ENCODE measurements around the gene HTR2C. TPM values are rescaled to one million over a fixed set of nuclear protein-coding genes. Genes with fewer than 3 reads are reported as not detected.

HTR2C gene
- not detected in 2 replicates for total RNA-seq
- total RNA-seq (2013), result not detected
- polyA plus RNA-seq, result not detected in 2 replicates
- not detected in 2 replicates for polyA minus RNA-seq

DNA sequence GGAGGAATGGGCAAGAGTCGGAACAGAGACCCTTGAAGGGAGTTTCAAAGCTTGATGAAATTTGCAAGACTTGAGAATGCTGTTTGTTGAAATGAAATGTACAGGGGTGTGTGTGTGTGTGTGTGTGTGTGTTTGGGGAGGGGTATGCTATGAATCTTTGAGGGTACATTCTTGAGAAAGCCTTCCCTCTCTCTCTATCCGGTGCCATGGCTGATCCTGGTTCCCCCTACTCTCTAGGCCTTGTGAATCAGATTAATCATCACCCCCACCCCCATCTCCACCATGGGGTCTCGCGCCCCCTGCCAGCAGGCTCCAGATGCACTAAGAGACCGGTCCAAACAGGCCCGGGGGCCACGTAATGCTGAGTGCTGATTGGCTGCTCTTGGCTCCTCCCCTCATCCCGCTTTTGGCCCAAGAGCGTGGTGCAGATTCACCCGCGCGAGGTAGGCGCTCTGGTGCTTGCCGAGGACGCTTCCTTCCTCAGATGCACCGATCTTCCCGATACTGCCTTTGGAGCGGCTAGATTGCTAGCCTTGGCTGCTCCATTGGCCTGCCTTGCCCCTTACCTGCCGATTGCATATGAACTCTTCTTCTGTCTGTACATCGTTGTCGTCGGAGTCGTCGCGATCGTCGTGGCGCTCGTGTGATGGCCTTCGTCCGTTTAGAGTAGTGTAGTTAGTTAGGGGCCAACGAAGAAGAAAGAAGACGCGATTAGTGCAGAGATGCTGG lies at the start of gene HTR2C:
HTR2C (plus strand) TSS at position 441 of the 729 bp plus-strand sequence. CDS start 142,851 bp downstream, outside the sequence.
- Histone ChIP-seq H3K27me3 (replicated peaks in 1 of 4; ENCODE audit: control extremely low read depth in 1 of 4, control insufficient read depth in 3 of 4, insufficient read depth in 4 of 4, low read length in 3 of 4) (peaks cover 0 to 14% (median 6%) of the 10 kb centered on the region in 4 experiments), H2AFZ (ENCODE audit: insufficient read depth, low read depth, low read length, poor library complexity, severe bottlenecking) (no peak within 1 kb of the TSS), H3K4me2 (replicated peaks; ENCODE audit: low read depth, low read length, poor library complexity, severe bottlenecking) (no peak within 1 kb of the TSS), H3K4me3 (ENCODE audit: control extremely low read depth in 1 of 5, extremely low read depth in 1 of 5, insufficient read depth in 1 of 5, low read depth in 2 of 5, low read length in 4 of 5) (no peak within 1 kb of the TSS), H3K36me3 (replicated peaks in 1 of 2; ENCODE audit: control extremely low read depth in 1 of 2, control insufficient read depth in 1 of 2, extremely low read depth in 1 of 2, insufficient read depth in 2 of 2, low read length in 1 of 2) (no peaks in the 10 kb centered on the region), H4K20me1 (ENCODE audit: control insufficient read depth, insufficient read depth, low read length, poor library complexity, severe bottlenecking) (no peaks in the 10 kb centered on the region), H3K4me1 (ENCODE audit: control insufficient read depth in 2 of 2, insufficient read depth in 2 of 2, low read length in 2 of 2) (no peaks in the 10 kb centered on the region), H3K9me3 (ENCODE audit: control extremely low read depth in 1 of 3, control insufficient read depth in 2 of 3, insufficient read depth in 1 of 3, low read length in 2 of 3) (peaks cover 0 to 15% (median 0%) of the 10 kb centered on the region in 3 donors), H3K27ac (ENCODE audit: low read length in 2 of 2) (no peak within 1 kb of the TSS), H3K9ac (ENCODE audit: low read length) (no peak within 1 kb of the TSS), H3K79me2 (ENCODE audit: control insufficient read depth, insufficient read depth, low read length) (no peaks in the 10 kb centered on the region)
- POLR2A ChIA-PET, result no interaction called here
- peaks cover 24% of the 10 kb centered on the region for H3K27me3 Mint-ChIP-seq
- H3K4me3 Mint-ChIP-seq, result no peak within 1 kb of the TSS
- H3K4me1 Mint-ChIP-seq, result peaks cover 3% of the 10 kb centered on the region
- no peak for TF ChIP-seq EZH2 (IDR thresholded peaks at IDR 0.05; ENCODE audit: borderline replicate concordance, insufficient read depth, low read depth, low read length, poor library complexity, severe bottlenecking)
- TF ChIP-seq, protein P1, sequence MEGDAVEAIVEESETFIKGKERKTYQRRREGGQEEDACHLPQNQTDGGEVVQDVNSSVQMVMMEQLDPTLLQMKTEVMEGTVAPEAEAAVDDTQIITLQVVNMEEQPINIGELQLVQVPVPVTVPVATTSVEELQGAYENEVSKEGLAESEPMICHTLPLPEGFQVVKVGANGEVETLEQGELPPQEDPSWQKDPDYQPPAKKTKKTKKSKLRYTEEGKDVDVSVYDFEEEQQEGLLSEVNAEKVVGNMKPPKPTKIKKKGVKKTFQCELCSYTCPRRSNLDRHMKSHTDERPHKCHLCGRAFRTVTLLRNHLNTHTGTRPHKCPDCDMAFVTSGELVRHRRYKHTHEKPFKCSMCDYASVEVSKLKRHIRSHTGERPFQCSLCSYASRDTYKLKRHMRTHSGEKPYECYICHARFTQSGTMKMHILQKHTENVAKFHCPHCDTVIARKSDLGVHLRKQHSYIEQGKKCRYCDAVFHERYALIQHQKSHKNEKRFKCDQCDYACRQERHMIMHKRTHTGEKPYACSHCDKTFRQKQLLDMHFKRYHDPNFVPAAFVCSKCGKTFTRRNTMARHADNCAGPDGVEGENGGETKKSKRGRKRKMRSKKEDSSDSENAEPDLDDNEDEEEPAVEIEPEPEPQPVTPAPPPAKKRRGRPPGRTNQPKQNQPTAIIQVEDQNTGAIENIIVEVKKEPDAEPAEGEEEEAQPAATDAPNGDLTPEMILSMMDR (IDR thresholded peaks at IDR 0.05), result no peak
- no peak within 1 kb of the TSS for H3K27ac Mint-ChIP-seq
- DNase-seq (no peak), ATAC-seq (ENCODE audit: low read depth) (no peak)
- CTCF ChIA-PET, result no interaction called here
- WGBS (ENCODE audit: insufficient coverage), result 14% methylated on average over 19 of the region's 34 CpGs
- H3K9me3 Mint-ChIP-seq (ENCODE audit: insufficient read depth), result no peaks in the 10 kb centered on the region
- intact Hi-C loops (cut with micrococcal nuclease), result no loop called here

DNA sequence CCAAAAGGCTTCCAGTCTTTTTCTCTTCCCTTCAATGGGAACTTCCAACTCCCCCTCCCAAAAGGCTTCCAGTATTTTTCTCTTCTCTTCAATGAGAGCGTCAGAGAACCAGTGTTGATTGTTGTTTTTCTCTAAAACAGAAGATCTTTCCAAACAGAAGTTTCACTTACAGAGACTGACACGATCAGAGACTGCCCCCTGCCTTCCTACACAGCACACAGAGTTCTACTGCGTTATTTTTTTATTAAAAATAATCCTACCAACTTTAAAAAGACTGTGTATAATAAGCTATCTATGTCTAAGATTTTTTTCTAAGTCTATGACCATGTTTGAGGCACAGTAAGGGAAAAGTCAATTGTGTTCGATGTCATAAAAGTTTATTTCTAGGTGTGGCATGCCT lies 3.5 kb upstream of the HTR2C start:
- WGBS (ENCODE audit: insufficient coverage), result no CpG with 5 or more reads among the region's 4 CpGs
- Histone ChIP-seq H3K4me2 (replicated peaks; ENCODE audit: low read depth, low read length, poor library complexity, severe bottlenecking) (no peak overlapping the region), H3K27me3 (replicated peaks in 1 of 4; ENCODE audit: control extremely low read depth in 1 of 4, control insufficient read depth in 3 of 4, insufficient read depth in 4 of 4, low read length in 3 of 4) (peaks cover 0 to 14% (median 6%) of the 10 kb centered on the region in 4 experiments), H3K27ac (ENCODE audit: low read length in 2 of 2) (no peak overlapping the region), H3K9me3 (ENCODE audit: control extremely low read depth in 1 of 3, control insufficient read depth in 2 of 3, insufficient read depth in 1 of 3, low read length in 2 of 3) (peaks cover 0 to 15% (median 0%) of the 10 kb centered on the region in 3 donors), H3K79me2 (ENCODE audit: control insufficient read depth, insufficient read depth, low read length) (no peaks in the 10 kb centered on the region), H3K4me3 (ENCODE audit: control extremely low read depth in 1 of 5, extremely low read depth in 1 of 5, insufficient read depth in 1 of 5, low read depth in 2 of 5, low read length in 4 of 5) (no peak overlapping the region), H3K36me3 (replicated peaks in 1 of 2; ENCODE audit: control extremely low read depth in 1 of 2, control insufficient read depth in 1 of 2, extremely low read depth in 1 of 2, insufficient read depth in 2 of 2, low read length in 1 of 2) (no peaks in the 10 kb centered on the region), H4K20me1 (ENCODE audit: control insufficient read depth, insufficient read depth, low read length, poor library complexity, severe bottlenecking) (no peaks in the 10 kb centered on the region), H3K9ac (ENCODE audit: low read length) (no peak overlapping the region), H3K4me1 (ENCODE audit: control insufficient read depth in 2 of 2, insufficient read depth in 2 of 2, low read length in 2 of 2) (no peaks in the 10 kb centered on the region), H2AFZ (ENCODE audit: insufficient read depth, low read depth, low read length, poor library complexity, severe bottlenecking) (no peak overlapping the region)
- Mint-ChIP-seq H3K4me3 (no peak overlapping the region), H3K4me1 (peaks cover 3% of the 10 kb centered on the region), H3K9me3 (ENCODE audit: insufficient read depth) (no peaks in the 10 kb centered on the region), H3K27ac (no peak overlapping the region), H3K27me3 (peaks cover 11% of the 10 kb centered on the region)
- TF ChIP-seq, protein P1 (IDR thresholded peaks at IDR 0.05), result no peak
- no peak for TF ChIP-seq EZH2 (IDR thresholded peaks at IDR 0.05; ENCODE audit: borderline replicate concordance, insufficient read depth, low read depth, low read length, poor library complexity, severe bottlenecking)
- CTCF ChIA-PET, result no interaction called here
- intact Hi-C loops (cut with micrococcal nuclease), result no loop called here
- POLR2A ChIA-PET, result no interaction called here
- ATAC-seq (ENCODE audit: low read depth) (no peak), DNase-seq (no peak)
